DOHH2 (cell line): ENCODE results near the gene TTC27.

Experiments used
- H3F3A ChIP-seq: fragments of 200-600 bp; sonication (generic), shearing (Covaris generic); 2 replicates; pipeline ENCODE4 v1.6.0; 2016; ENCODE audit warnings: antibody characterized with exemption, mild to moderate bottlenecking; ENCODE audit not compliant: control insufficient read depth, insufficient read depth
- H3K27ac ChIP-seq: fragments of 200-600 bp; sonication (generic); 2 replicates; pipeline ENCODE4 v1.5.1; 2014; ENCODE audit warnings: low read depth, mild to moderate bottlenecking, low read length, moderate library complexity
- H3K27me3 ChIP-seq: fragments of 200-600 bp; sonication (generic); 2 replicates; pipeline ENCODE4 v1.6.1; 2014; ENCODE audit warnings: mild to moderate bottlenecking, low read length, mixed read lengths; ENCODE audit not compliant: control insufficient read depth
- H3K36me3 ChIP-seq: fragments of 200-600 bp; sonication (generic); 2 replicates; pipeline ENCODE4 v1.6.1; 2014; ENCODE audit warnings: mild to moderate bottlenecking, low read length, moderate library complexity, mixed read lengths; ENCODE audit not compliant: control insufficient read depth
- H3K4me1 ChIP-seq: fragments of 200-600 bp; sonication (generic); 2 replicates; pipeline ENCODE4 v1.6.1; 2014; ENCODE audit warnings: mild to moderate bottlenecking, low read length, mixed read lengths; ENCODE audit not compliant: control insufficient read depth
- H3K4me2 ChIP-seq: fragments of 200-600 bp; sonication (generic); 2 replicates; pipeline ENCODE4 v1.6.0; 2014; ENCODE audit warnings: mild to moderate bottlenecking, low read length, moderate library complexity
- H3K4me3 ChIP-seq: fragments of 200-600 bp; sonication (generic); 2 replicates; pipeline ENCODE4 v1.5.1; 2014; ENCODE audit warnings: mild to moderate bottlenecking, low read length, mixed read lengths
- H3K79me2 ChIP-seq: fragments of 200-600 bp; sonication (generic); 2 replicates; pipeline ENCODE4 v1.6.1; 2014; ENCODE audit warnings: mild to moderate bottlenecking, low read length, mixed read lengths; ENCODE audit not compliant: control insufficient read depth
- H3K9me2 ChIP-seq: fragments of 200-600 bp; sonication (generic); replicated peaks from 2 replicates; pipeline ENCODE4 v1.6.1; 2014; ENCODE audit warnings: mild to moderate bottlenecking, low read length, mixed read lengths; ENCODE audit not compliant: control insufficient read depth
- H3K9me3 ChIP-seq: fragments of 200-600 bp; sonication (generic); 2 replicates; pipeline ENCODE4 v1.6.1; 2014; ENCODE audit warnings: antibody characterized with exemption, low read length, mixed read lengths; ENCODE audit not compliant: control insufficient read depth, insufficient read depth
- H4K20me1 ChIP-seq: fragments of 200-600 bp; sonication (generic); 2 replicates; pipeline ENCODE4 v1.6.0; 2014; ENCODE audit warnings: low read depth, mild to moderate bottlenecking, antibody characterized with exemption, low read length, moderate library complexity; ENCODE audit not compliant: control insufficient read depth, insufficient read depth
- CTCF ChIP-seq: fragments of 200-600 bp; sonication (generic); IDR thresholded peaks from one replicate; pipeline ENCODE4 v1.5.1; 2014; ENCODE audit warnings: antibody characterized with exemption, mild to moderate bottlenecking, low read depth, low read length; ENCODE audit not compliant: poor library complexity, severe bottlenecking
- EZH2phosphoT487 ChIP-seq: fragments of 200-600 bp; sonication (generic); IDR thresholded peaks from 2 replicates; pipeline ENCODE4 v1.6.1; 2017; ENCODE audit warnings: borderline replicate concordance, mild to moderate bottlenecking, antibody characterized with exemption, low read length, moderate library complexity, mixed read lengths

Gene TTC27

GRCh38 chr2:32688541-32688940, 60.7 kb downstream of the TTC27 start:
- Histone ChIP-seq H3K27ac (no peak overlapping the region), H3F3A (peaks cover 2% of the 10 kb centered on the region; the same call in 1 of the 2 replicates), H3K36me3 (no peaks in the 10 kb centered on the region), H3K79me2 (no peaks in the 10 kb centered on the region), H3K4me2 (no peak overlapping the region), H3K4me3 (no peak overlapping the region), H3K27me3 (no peaks in the 10 kb centered on the region), H4K20me1 (no peaks in the 10 kb centered on the region), H3K4me1 (no peaks in the 10 kb centered on the region), H3K9me3 (no peaks in the 10 kb centered on the region), H3K9me2 (no peaks in the 10 kb centered on the region)
- no peak for TF ChIP-seq CTCF
- no peak for TF ChIP-seq EZH2phosphoT487

- Histone ChIP-seq H3K4me3 (no peak overlapping the region), H3K79me2 (no peaks in the 10 kb centered on the region), H3F3A (peaks cover 2% of the 10 kb centered on the region; the same call in 1 of the 2 replicates), H3K36me3 (no peaks in the 10 kb centered on the region), H3K4me1 (no peaks in the 10 kb centered on the region), H4K20me1 (no peaks in the 10 kb centered on the region), H3K9me3 (no peaks in the 10 kb centered on the region), H3K9me2 (no peaks in the 10 kb centered on the region), H3K27me3 (no peaks in the 10 kb centered on the region), H3K4me2 (no peak overlapping the region), H3K27ac (no peak overlapping the region)
- no peak for TF ChIP-seq CTCF
- TF ChIP-seq EZH2phosphoT487 = no peak
Measured at GRCh38 chr2:32691678-32692077, 63.8 kb downstream of the TTC27 start.

DNA sequence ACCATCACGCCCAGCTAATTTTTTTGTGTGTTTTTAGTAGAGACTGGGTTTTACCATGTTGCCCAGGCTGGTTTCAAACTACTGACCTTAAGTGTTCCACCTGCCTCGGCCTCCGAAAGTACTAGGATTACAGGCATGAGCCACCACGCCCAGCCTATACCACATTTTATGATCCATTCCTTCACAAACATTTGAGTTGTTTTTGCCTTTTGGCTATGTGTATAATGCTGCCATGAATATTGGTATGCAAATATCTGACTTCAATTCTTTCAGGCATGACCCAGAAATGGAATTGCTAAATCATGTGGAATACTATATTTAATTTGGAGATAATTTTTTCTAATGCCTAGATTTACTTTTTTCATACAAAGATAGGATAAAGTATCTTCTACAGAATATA, 68.6 kb downstream of the TTC27 start:
- Histone ChIP-seq H3K4me1 (peaks cover 3% of the 10 kb centered on the region; the same call in 1 of the 2 replicates), H3K4me3 (no peak overlapping the region), H4K20me1 (no peaks in the 10 kb centered on the region), H3K9me3 (no peaks in the 10 kb centered on the region), H3F3A (no peaks in the 10 kb centered on the region), H3K36me3 (no peaks in the 10 kb centered on the region), H3K9me2 (no peaks in the 10 kb centered on the region), H3K27me3 (no peaks in the 10 kb centered on the region), H3K27ac (no peak overlapping the region), H3K4me2 (no peak overlapping the region), H3K79me2 (no peaks in the 10 kb centered on the region)
- TF ChIP-seq EZH2phosphoT487 (no peak), CTCF (no peak)

- Histone ChIP-seq H4K20me1 (no peaks in the 10 kb centered on the region), H3K9me2 (no peaks in the 10 kb centered on the region), H3K4me2 (no peak overlapping the region), H3F3A (no peaks in the 10 kb centered on the region), H3K36me3 (no peaks in the 10 kb centered on the region), H3K79me2 (no peaks in the 10 kb centered on the region), H3K27me3 (no peaks in the 10 kb centered on the region), H3K9me3 (no peaks in the 10 kb centered on the region), H3K4me3 (no peak overlapping the region), H3K4me1 (peaks cover 3% of the 10 kb centered on the region; the same call in 1 of the 2 replicates), H3K27ac (no peak overlapping the region)
- TF ChIP-seq CTCF (no peak), EZH2phosphoT487 (no peak)
Measured at GRCh38 chr2:32697156-32697555, 69.3 kb downstream of the TTC27 start.
